K562 (cell line): ENCODE data around the gene MVD. TPM values are rescaled to one million over a fixed set of nuclear protein-coding genes. Genes with fewer than 3 reads are reported as not detected.

ENCODE experiments used
- CREM ChIP-seq: IDR thresholded peaks from 2 replicates; pipeline ENCODE4 v1.6.1; 2014; ENCODE audit warnings: antibody characterized with exemption, low read depth
- IRF2 ChIP-seq: sonication (generic); formaldehyde crosslinking; IDR thresholded peaks from 2 replicates; pipeline ENCODE4 v1.8.1; 2022; ENCODE audit warnings: mild to moderate bottlenecking, missing genetic modification reagents
- JUNB ChIP-seq: fragments of 450-650 bp; formaldehyde crosslinking; conservative IDR thresholded peaks from 2 replicates; pipeline ENCODE4 v1.4.0; 2020; ENCODE audit warnings: mild to moderate bottlenecking
- KDM1A ChIP-seq, 2 experiments: fragments of 450-650 bp; IDR thresholded peaks; 2 replicates each; pipeline ENCODE4 v1.6.1; 2016; ENCODE audit warnings: mild to moderate bottlenecking in 2 of 2
- NR1H2 ChIP-seq: sonication (generic); formaldehyde crosslinking; IDR thresholded peaks from 2 replicates; pipeline ENCODE4 v1.4.0; 2020; ENCODE audit warnings: mild to moderate bottlenecking, missing genetic modification reagents
- OTX1 ChIP-seq: fragments of 450-650 bp; formaldehyde crosslinking; IDR thresholded peaks from 2 replicates; pipeline ENCODE4 v1.4.0; 2022; ENCODE audit warnings: mild to moderate bottlenecking
- POLR2B ChIP-seq: fragments of 450-650 bp; IDR thresholded peaks from 2 replicates; pipeline ENCODE4 v1.6.1; 2018; ENCODE audit warnings: low read depth; ENCODE audit not compliant: partially characterized antibody
- POLR3G ChIP-seq: IDR thresholded peaks from 2 replicates; pipeline ENCODE4 v1.6.1; 2011; ENCODE audit not compliant: insufficient read length, insufficient replicate concordance; ENCODE audit errors: extremely low read depth
- RBBP5 ChIP-seq: fragments of 200-600 bp; sonication (generic); IDR thresholded peaks from 2 replicates; pipeline ENCODE4 v1.6.1; 2012; ENCODE audit warnings: borderline replicate concordance, mild to moderate bottlenecking, low read length, control low read depth, inconsistent platforms; ENCODE audit not compliant: insufficient read depth, poor library complexity, severe bottlenecking
- ZFX ChIP-seq: sonication (generic); formaldehyde crosslinking; IDR thresholded peaks from 2 replicates; pipeline ENCODE4 v1.8.0; 2022; ENCODE audit warnings: mild to moderate bottlenecking, missing genetic modification reagents, moderate library complexity
- polyA plus RNA-seq, 8 experiments: library from polyadenylated mRNA; depleted of rRNA in 4 of 8; stranded (reverse) in 5 of 8; unstranded in 3 of 8; fragments of >200 nt; fragmentation: Nextera tagmentation in 2 of 8; fragmentation: Illumina TruSeq in 1 of 8; extraction: Ambion mirVana in 2 of 8; extraction: Trizol in 1 of 8; gene quantifications; 2 replicates each; pipeline versions ENCODE4 v1.2.1 to v1.2.3, GENCODE V29; 2011 to 2014; ENCODE audit warnings: inconsistent platforms in 1 of 8, missing spikeins in 1 of 8
- total RNA-seq, 7 experiments: library from RNA; depleted of rRNA in 6 of 7; stranded (reverse); fragments of >200 nt in 6 of 7; fragmentation: Illumina TruSeq in 2 of 7; extraction: Trizol in 2 of 7; gene quantifications; 2 replicates each; pipeline versions ENCODE4 v1.2.1 to v1.2.3, GENCODE V29; 2011 to 2021; ENCODE audit warnings: low replicate concordance in 1 of 7
- TF ChIP-seq, protein P1 (sequence below): fragments of 200-600 bp; sonication (generic); IDR thresholded peaks from one replicate; pipeline ENCODE4 v1.6.1; 2012; ENCODE audit warnings: mild to moderate bottlenecking, low read depth, low read length, inconsistent platforms
- TF ChIP-seq, protein P2 (sequence below): sonication (generic); formaldehyde crosslinking; IDR thresholded peaks from 2 replicates; pipeline ENCODE4 v1.9.0; 2022; ENCODE audit warnings: mild to moderate bottlenecking, missing genetic modification reagents
- TF ChIP-seq, protein P3 (sequence below): sonication (generic); formaldehyde crosslinking; IDR thresholded peaks from 2 replicates; pipeline ENCODE4 v1.8.1; 2023; ENCODE audit warnings: mild to moderate bottlenecking, missing genetic modification reagents
- TF ChIP-seq, protein P4 (sequence below): sonication (generic); formaldehyde crosslinking; IDR thresholded peaks from 2 replicates; pipeline ENCODE4 v1.9.0; 2022; ENCODE audit warnings: mild to moderate bottlenecking, missing genetic modification reagents

The MVD gene
- total and polyA plus RNA-seq, 9 of the 15 experiments (the other 6 are each of a cell fraction or from before 2014, with no cell fraction given), result 12.2 to 141 (median 45.3) TPM

DNA sequence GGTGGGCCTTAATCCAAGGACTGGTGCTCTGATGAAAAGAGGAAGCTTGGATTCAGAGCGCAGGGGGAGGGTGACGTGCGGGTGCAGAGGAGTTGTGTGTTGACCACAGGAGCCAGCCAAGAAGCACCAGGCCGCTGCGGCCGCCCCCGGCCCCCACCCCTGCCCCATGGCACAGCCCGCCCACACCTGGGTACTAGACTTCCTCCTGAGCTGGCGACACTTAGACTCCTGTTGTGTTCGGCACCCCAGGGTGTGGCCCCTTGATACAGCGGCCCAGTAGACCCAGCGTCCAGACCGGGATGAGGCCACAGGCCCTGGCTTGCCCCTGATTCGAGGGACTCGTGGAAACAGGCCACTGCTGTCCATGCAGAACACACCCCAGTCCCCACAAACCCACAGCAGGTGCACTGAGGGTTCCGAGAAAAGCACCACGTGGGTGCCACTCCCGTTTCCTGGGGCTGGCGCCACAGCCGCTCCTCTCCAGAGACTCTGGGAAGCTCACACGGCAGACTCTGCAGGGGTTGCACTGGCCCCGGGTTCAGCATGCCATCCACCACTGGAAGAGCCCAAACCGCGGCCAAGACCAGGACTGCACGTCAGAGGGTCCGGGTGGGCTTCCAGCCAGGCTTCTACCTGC lies 29.2 kb upstream of the MVD start (continued):
- TF ChIP-seq, protein P1, sequence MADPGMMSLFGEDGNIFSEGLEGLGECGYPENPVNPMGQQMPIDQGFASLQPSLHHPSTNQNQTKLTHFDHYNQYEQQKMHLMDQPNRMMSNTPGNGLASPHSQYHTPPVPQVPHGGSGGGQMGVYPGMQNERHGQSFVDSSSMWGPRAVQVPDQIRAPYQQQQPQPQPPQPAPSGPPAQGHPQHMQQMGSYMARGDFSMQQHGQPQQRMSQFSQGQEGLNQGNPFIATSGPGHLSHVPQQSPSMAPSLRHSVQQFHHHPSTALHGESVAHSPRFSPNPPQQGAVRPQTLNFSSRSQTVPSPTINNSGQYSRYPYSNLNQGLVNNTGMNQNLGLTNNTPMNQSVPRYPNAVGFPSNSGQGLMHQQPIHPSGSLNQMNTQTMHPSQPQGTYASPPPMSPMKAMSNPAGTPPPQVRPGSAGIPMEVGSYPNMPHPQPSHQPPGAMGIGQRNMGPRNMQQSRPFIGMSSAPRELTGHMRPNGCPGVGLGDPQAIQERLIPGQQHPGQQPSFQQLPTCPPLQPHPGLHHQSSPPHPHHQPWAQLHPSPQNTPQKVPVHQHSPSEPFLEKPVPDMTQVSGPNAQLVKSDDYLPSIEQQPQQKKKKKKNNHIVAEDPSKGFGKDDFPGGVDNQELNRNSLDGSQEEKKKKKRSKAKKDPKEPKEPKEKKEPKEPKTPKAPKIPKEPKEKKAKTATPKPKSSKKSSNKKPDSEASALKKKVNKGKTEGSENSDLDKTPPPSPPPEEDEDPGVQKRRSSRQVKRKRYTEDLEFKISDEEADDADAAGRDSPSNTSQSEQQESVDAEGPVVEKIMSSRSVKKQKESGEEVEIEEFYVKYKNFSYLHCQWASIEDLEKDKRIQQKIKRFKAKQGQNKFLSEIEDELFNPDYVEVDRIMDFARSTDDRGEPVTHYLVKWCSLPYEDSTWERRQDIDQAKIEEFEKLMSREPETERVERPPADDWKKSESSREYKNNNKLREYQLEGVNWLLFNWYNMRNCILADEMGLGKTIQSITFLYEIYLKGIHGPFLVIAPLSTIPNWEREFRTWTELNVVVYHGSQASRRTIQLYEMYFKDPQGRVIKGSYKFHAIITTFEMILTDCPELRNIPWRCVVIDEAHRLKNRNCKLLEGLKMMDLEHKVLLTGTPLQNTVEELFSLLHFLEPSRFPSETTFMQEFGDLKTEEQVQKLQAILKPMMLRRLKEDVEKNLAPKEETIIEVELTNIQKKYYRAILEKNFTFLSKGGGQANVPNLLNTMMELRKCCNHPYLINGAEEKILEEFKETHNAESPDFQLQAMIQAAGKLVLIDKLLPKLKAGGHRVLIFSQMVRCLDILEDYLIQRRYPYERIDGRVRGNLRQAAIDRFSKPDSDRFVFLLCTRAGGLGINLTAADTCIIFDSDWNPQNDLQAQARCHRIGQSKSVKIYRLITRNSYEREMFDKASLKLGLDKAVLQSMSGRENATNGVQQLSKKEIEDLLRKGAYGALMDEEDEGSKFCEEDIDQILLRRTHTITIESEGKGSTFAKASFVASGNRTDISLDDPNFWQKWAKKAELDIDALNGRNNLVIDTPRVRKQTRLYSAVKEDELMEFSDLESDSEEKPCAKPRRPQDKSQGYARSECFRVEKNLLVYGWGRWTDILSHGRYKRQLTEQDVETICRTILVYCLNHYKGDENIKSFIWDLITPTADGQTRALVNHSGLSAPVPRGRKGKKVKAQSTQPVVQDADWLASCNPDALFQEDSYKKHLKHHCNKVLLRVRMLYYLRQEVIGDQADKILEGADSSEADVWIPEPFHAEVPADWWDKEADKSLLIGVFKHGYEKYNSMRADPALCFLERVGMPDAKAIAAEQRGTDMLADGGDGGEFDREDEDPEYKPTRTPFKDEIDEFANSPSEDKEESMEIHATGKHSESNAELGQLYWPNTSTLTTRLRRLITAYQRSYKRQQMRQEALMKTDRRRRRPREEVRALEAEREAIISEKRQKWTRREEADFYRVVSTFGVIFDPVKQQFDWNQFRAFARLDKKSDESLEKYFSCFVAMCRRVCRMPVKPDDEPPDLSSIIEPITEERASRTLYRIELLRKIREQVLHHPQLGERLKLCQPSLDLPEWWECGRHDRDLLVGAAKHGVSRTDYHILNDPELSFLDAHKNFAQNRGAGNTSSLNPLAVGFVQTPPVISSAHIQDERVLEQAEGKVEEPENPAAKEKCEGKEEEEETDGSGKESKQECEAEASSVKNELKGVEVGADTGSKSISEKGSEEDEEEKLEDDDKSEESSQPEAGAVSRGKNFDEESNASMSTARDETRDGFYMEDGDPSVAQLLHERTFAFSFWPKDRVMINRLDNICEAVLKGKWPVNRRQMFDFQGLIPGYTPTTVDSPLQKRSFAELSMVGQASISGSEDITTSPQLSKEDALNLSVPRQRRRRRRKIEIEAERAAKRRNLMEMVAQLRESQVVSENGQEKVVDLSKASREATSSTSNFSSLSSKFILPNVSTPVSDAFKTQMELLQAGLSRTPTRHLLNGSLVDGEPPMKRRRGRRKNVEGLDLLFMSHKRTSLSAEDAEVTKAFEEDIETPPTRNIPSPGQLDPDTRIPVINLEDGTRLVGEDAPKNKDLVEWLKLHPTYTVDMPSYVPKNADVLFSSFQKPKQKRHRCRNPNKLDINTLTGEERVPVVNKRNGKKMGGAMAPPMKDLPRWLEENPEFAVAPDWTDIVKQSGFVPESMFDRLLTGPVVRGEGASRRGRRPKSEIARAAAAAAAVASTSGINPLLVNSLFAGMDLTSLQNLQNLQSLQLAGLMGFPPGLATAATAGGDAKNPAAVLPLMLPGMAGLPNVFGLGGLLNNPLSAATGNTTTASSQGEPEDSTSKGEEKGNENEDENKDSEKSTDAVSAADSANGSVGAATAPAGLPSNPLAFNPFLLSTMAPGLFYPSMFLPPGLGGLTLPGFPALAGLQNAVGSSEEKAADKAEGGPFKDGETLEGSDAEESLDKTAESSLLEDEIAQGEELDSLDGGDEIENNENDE, result no peak
- TF ChIP-seq KDM1A (IDR thresholded peaks at IDR 0.05) (no peak), POLR3G (no peak), JUNB (CRISPR knock-in tag) (no peak), ZFX (CRISPR knock-in tag) (peak; percentile 73), POLR2B (no peak), CREM (peak; percentile 10; the same call in 1 of the 2 replicates), NR1H2 (CRISPR knock-in tag) (no peak), OTX1 (CRISPR knock-in tag) (no peak), RBBP5 (peak; percentile 26), IRF2 (CRISPR knock-in tag) (no peak)
- TF ChIP-seq, protein P2, sequence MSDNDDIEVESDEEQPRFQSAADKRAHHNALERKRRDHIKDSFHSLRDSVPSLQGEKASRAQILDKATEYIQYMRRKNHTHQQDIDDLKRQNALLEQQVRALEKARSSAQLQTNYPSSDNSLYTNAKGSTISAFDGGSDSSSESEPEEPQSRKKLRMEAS, result peak; percentile 74
- TF ChIP-seq, protein P3, sequence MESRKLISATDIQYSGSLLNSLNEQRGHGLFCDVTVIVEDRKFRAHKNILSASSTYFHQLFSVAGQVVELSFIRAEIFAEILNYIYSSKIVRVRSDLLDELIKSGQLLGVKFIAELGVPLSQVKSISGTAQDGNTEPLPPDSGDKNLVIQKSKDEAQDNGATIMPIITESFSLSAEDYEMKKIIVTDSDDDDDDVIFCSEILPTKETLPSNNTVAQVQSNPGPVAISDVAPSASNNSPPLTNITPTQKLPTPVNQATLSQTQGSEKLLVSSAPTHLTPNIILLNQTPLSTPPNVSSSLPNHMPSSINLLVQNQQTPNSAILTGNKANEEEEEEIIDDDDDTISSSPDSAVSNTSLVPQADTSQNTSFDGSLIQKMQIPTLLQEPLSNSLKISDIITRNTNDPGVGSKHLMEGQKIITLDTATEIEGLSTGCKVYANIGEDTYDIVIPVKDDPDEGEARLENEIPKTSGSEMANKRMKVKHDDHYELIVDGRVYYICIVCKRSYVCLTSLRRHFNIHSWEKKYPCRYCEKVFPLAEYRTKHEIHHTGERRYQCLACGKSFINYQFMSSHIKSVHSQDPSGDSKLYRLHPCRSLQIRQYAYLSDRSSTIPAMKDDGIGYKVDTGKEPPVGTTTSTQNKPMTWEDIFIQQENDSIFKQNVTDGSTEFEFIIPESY (CRISPR knock-in tag), result peak; percentile 92
- TF ChIP-seq, protein P4, sequence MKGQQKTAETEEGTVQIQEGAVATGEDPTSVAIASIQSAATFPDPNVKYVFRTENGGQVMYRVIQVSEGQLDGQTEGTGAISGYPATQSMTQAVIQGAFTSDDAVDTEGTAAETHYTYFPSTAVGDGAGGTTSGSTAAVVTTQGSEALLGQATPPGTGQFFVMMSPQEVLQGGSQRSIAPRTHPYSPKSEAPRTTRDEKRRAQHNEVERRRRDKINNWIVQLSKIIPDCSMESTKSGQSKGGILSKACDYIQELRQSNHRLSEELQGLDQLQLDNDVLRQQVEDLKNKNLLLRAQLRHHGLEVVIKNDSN (CRISPR knock-in tag), result peak; percentile 56
